ENCODE measurements around the gene COL23A1.

DNA sequence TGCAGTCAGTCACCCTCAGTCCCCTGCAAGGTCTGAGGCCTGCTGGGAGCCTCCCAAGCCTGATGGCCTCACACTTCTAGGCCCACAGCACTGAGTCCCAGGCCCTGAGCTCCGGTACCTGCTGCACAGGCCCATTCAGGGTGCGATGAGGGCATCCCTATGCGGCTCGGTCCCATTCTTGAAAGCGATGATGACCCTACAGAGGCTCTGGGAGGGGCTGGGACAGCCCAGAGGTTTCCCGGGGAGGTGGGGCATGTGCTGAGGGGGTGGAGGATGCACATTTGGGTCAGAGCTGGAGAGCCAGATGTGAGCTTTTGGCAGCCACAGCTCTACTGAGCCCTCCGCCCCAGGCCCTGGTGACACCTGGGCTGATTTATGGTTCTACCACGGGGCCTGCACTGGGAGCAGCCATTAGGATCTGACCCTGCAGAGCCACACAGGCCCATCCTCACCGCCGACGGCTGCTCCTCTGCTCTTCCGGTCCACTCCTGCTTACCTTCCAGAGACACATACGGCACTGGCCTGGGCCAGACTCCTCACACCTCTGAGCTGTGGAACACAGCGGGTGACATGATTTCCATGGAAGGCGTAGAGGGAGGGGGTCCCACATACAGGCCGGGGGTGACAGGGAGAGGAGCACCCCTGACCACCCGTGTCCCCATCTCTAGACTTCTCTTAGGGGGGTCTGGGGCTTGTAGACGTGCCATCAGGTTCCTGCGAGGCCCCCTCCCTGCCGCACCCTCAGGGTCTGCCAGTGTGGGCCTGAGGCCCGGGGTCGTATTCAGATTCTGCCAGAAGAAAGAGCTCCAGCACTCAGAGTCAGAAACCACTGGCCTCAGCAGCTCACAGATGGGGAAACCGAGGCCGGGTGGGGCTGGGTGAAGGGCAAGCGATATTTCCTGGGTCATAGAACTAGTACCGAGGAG is 53.4 kb downstream of the COL23A1 start:
- TF ChIP-seq, protein P1, sequence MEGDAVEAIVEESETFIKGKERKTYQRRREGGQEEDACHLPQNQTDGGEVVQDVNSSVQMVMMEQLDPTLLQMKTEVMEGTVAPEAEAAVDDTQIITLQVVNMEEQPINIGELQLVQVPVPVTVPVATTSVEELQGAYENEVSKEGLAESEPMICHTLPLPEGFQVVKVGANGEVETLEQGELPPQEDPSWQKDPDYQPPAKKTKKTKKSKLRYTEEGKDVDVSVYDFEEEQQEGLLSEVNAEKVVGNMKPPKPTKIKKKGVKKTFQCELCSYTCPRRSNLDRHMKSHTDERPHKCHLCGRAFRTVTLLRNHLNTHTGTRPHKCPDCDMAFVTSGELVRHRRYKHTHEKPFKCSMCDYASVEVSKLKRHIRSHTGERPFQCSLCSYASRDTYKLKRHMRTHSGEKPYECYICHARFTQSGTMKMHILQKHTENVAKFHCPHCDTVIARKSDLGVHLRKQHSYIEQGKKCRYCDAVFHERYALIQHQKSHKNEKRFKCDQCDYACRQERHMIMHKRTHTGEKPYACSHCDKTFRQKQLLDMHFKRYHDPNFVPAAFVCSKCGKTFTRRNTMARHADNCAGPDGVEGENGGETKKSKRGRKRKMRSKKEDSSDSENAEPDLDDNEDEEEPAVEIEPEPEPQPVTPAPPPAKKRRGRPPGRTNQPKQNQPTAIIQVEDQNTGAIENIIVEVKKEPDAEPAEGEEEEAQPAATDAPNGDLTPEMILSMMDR (IDR thresholded peaks at IDR 0.05; ENCODE audit: low read depth, low read length) = no peak
- no peak for TF ChIP-seq EZH2phosphoT487 (IDR thresholded peaks at IDR 0.05; ENCODE audit: low read depth)

Measured in OCI-LY3 (cell line).